ENCODE measurements around the gene MTCH2.

GRCh38 chr11:47641600-47642098, 710 bp downstream of the MTCH2 start:
- TF ChIP-seq CTCF (conservative IDR thresholded peaks at IDR 0.05; ENCODE audit: low read depth, low read length) (no peak), EZH2 (IDR thresholded peaks at IDR 0.05; ENCODE audit: low read length, unreplicated experiment) (no peak), EZH2phosphoT487 (IDR thresholded peaks at IDR 0.05; ENCODE audit: borderline replicate concordance, low read length) (no peak)

Measured in PC-3 (cell line).